Activated T-helper 17 cell treated with anti-CD3 and anti-CD28 coated beads, Interleukin-2, amount 50 U/mL, for 72 hours (primary cell): Measurements from ENCODE around the gene TMEM38A. TPM values are rescaled to one million over a fixed set of nuclear protein-coding genes. Genes with fewer than 3 reads are reported as not detected.
A peak's percentile ranks its signal among the peaks of the same experiment; 100 is the strongest.
"Not testable (repeated sequence)": the region's sequence is repeated elsewhere in the genome, so short reads cannot be mapped to it uniquely, and the experiment has no call there.

Source experiments
- ATAC-seq: fragments of 150-1000 bp; cut with Tn5 transposase; replicated peaks from 2 replicates; pipeline ENCODE4 v1.10.0; 2021; ENCODE audit warnings: mild to moderate bottlenecking, moderate library complexity
- H3K27ac Mint-ChIP-seq: one replicate; pipeline ENCODE4 v1.8.0; 2022; ENCODE audit warnings: mixed read lengths
- H3K27me3 Mint-ChIP-seq: one replicate; pipeline ENCODE4 v1.8.0; 2022; ENCODE audit warnings: mixed read lengths
- H3K36me3 Mint-ChIP-seq: one replicate; pipeline ENCODE4 v1.8.0; 2022; ENCODE audit warnings: low read depth, mild to moderate bottlenecking, mixed read lengths
- H3K4me1 Mint-ChIP-seq: one replicate; pipeline ENCODE4 v1.8.0; 2022; ENCODE audit warnings: mixed read lengths
- H3K4me3 Mint-ChIP-seq: one replicate; pipeline ENCODE4 v1.8.0; 2022; ENCODE audit warnings: mild to moderate bottlenecking, mixed read lengths
- H3K9me3 Mint-ChIP-seq: one replicate; pipeline ENCODE4 v1.8.0; 2022; ENCODE audit warnings: mixed read lengths
- total RNA-seq, 2 donors: library from RNA; stranded (reverse); gene quantifications; one replicate each; pipeline ENCODE4 v1.2.3, GENCODE V29; 2022

Gene TMEM38A
- total RNA-seq, 2 donors from 2014 or later: 0.74 to 0.76 TPM

- Mint-ChIP-seq H3K4me1 (peaks cover 6% of the 10 kb centered on the region), H3K27me3 (no peaks in the 10 kb centered on the region), H3K4me3 (no peak overlapping the region), H3K9me3 (no peaks in the 10 kb centered on the region), H3K27ac (peak overlapping the region; percentile 62), H3K36me3 (peaks cover 100% of the 10 kb centered on the region)
- no peak for ATAC-seq
These were observed 8.1 kb upstream of the TMEM38A start for GRCh38 chr19:16652854-16653253.

DNA sequence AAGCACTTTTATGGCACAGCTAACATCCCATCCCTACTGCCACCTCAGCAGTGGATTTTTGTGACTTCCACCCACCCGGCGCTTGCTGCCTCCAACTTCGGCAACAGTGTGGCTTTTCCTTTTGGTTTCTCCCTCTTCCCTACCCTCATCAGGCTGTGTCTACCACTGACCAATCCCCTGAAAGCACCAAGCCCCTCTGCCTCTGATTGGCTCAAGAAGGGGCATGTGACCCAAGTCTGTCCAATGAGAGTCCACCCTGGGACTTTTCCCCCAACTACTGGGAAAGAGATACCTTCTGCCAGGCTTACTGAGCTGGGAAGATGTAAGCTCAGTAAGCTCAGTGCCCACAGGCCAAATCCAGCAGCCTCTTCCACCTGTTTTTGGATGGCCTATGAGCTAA is 6.8 kb upstream of the TMEM38A start:
- H3K27ac Mint-ChIP-seq: no peak overlapping the region
- peaks cover 98% of the 10 kb centered on the region for H3K36me3 Mint-ChIP-seq
- peaks cover 14% of the 10 kb centered on the region for H3K4me1 Mint-ChIP-seq
- H3K27me3 Mint-ChIP-seq: no peaks in the 10 kb centered on the region
- ATAC-seq: peak; percentile 60
- no peak overlapping the region for H3K4me3 Mint-ChIP-seq
- no peaks in the 10 kb centered on the region for H3K9me3 Mint-ChIP-seq

GRCh38 chr19:16654627-16655026 is 6.3 kb upstream of the TMEM38A start:
- peaks cover 14% of the 10 kb centered on the region for H3K4me1 Mint-ChIP-seq
- no peaks in the 10 kb centered on the region for H3K9me3 Mint-ChIP-seq
- no peaks in the 10 kb centered on the region for H3K27me3 Mint-ChIP-seq
- H3K36me3 Mint-ChIP-seq: peaks cover 97% of the 10 kb centered on the region
- H3K27ac Mint-ChIP-seq: no peak overlapping the region
- ATAC-seq: no peak
- H3K4me3 Mint-ChIP-seq: no peak overlapping the region

DNA sequence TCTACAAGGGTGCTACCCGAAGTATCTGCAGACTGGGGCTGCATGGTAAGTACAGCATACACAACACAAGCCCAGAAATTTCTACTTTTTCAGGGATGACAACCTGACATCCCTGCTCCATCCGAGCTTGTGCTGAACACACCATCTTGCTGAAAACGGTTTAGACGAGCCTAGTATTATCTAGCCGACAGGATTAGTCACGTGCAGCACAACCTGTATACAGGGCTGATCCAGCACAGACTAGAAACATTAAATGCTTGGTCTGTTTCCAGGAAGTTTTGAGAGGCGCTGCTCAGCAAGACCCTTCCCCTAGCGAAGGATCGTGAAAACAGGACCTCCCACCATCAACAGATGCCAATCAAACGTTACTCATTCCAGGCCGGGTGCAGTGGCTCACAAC is 5.2 kb upstream of the TMEM38A start:
- no peak overlapping the region for H3K27ac Mint-ChIP-seq
- no peaks in the 10 kb centered on the region for H3K27me3 Mint-ChIP-seq
- peaks cover 14% of the 10 kb centered on the region for H3K4me1 Mint-ChIP-seq
- ATAC-seq: no peak
- no peaks in the 10 kb centered on the region for H3K9me3 Mint-ChIP-seq
- peaks cover 92% of the 10 kb centered on the region for H3K36me3 Mint-ChIP-seq
- no peak overlapping the region for H3K4me3 Mint-ChIP-seq

GRCh38 chr19:16657384-16657783 is 3.6 kb upstream of the TMEM38A start:
- Mint-ChIP-seq H3K36me3 (peaks cover 75% of the 10 kb centered on the region), H3K27ac (peak overlapping the region; percentile 50), H3K4me1 (peaks cover 14% of the 10 kb centered on the region), H3K9me3 (no peaks in the 10 kb centered on the region), H3K4me3 (no peak overlapping the region), H3K27me3 (no peaks in the 10 kb centered on the region)
- no peak for ATAC-seq

- Mint-ChIP-seq H3K4me1 (peaks cover 14% of the 10 kb centered on the region), H3K4me3 (peak overlapping the region; percentile 95)
These were observed 1.5 kb upstream of the TMEM38A start for GRCh38 chr19:16659464-16659831.

GRCh38 chr19:16659832-16660708 is 869 bp upstream of the TMEM38A start, which contains the start of gene SMIM7:
Gene SMIM7 (minus strand): TSS chr19:16660144. CDS start chr19:16660110, 34 bp downstream.
- Mint-ChIP-seq H3K36me3 (peaks cover 48% of the 10 kb centered on the region), H3K27me3 (no peaks in the 10 kb centered on the region), H3K27ac (peak within 1 kb of the TSS; percentile 96), H3K9me3 (no peaks in the 10 kb centered on the region), H3K4me3 (peak within 1 kb of the TSS; percentile 95), H3K4me1 (peaks cover 14% of the 10 kb centered on the region)
- ATAC-seq: peak; percentile 98

More at GRCh38 chr19:16659464-16659831, 1.5 kb upstream of the TMEM38A start:
- Mint-ChIP-seq H3K9me3 (no peaks in the 10 kb centered on the region), H3K27me3 (no peaks in the 10 kb centered on the region), H3K36me3 (peaks cover 55% of the 10 kb centered on the region), H3K27ac (peak overlapping the region; percentile 96)
- no peak for ATAC-seq

DNA sequence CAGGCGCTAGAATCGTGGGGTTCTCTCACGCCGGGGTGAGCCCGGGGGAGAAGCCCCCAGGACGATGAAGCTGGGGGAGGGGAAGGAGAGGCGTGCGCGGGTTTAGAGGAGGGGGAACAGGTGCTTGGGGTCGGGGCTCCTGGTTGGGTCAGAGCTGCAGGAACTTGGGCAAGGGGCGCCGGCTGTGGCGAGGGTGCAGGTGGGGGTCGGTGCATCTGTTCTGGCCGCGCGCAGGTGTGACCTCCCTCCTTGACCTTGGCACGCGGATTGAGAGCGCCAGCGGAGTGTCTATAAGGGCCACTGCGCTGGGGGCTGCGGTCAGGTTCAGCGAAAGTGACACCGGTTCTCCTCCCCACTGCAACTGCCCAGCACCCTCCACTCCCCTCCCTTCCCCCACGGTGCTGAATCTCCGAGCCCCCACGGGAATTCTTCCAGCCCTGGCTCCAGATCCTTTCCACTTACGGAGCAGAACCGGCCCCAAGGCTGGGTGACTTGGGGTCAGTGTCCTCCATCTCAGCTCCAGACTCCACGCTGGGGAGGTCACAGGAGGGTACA is 618 bp downstream of the TMEM38A start:
- Mint-ChIP-seq H3K4me1 (peaks cover 14% of the 10 kb centered on the region), H3K36me3 (peaks cover 33% of the 10 kb centered on the region), H3K27me3 (no peaks in the 10 kb centered on the region), H3K9me3 (no peaks in the 10 kb centered on the region), H3K27ac (peak overlapping the region; percentile 28), H3K4me3 (peak overlapping the region; percentile 95)
- ATAC-seq: no peak

GRCh38 chr19:16668176-16668575 is 7.2 kb downstream of the TMEM38A start:
- no peak overlapping the region for H3K27ac Mint-ChIP-seq
- no peak for ATAC-seq
- H3K36me3 Mint-ChIP-seq: no peaks in the 10 kb centered on the region
- no peak overlapping the region for H3K4me3 Mint-ChIP-seq
- H3K27me3 Mint-ChIP-seq: no peaks in the 10 kb centered on the region
- H3K4me1 Mint-ChIP-seq: no peaks in the 10 kb centered on the region
- H3K9me3 Mint-ChIP-seq: no peaks in the 10 kb centered on the region

DNA sequence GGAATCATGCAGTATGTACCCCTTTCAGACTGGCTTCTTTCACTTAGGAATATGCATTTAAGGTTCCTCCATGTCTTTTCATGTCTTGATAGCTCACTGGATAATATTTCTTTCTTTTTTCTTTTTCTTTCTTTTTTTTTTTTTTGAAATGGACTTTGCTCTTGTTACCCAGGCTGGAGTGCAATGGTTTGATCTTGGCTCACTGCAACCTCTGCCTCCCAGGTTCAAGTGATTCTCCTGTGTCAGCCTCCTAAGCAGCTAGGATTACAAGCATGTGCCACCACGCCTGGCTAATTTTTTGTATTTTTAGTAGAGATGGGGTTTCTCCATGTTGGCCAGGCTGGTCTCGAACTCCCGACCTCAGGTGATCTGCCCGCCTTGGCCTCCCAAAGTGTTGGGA is 7.8 kb downstream of the TMEM38A start:
- H3K36me3 Mint-ChIP-seq, H3K9me3 Mint-ChIP-seq, H3K27ac Mint-ChIP-seq, H3K4me3 Mint-ChIP-seq, H3K27me3 Mint-ChIP-seq, H3K4me1 Mint-ChIP-seq, ATAC-seq: not testable (repeated sequence)

DNA sequence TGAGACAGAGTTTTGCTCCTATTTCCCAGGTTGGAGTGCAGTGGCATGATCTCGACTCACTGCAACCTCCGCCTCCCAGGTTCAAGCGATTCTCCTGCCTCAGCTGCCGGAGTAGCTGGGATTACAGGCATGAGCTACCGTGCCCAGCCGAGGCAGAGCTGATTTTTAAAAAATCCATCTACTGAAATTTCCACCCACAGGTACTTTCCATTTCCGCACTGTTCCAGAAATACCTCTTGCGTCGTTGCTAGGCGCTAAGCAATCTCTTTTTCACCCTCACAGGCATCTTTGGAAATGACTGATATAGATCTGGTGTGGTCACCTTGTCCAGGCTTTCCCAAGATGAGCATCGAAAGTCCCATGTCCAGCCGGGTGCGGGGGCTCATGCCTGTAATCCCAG is 9.4 kb downstream of the TMEM38A start:
- H3K4me3 Mint-ChIP-seq: no peak overlapping the region
- no peaks in the 10 kb centered on the region for H3K9me3 Mint-ChIP-seq
- no peaks in the 10 kb centered on the region for H3K4me1 Mint-ChIP-seq
- no peak overlapping the region for H3K27ac Mint-ChIP-seq
- no peaks in the 10 kb centered on the region for H3K36me3 Mint-ChIP-seq
- ATAC-seq: no peak
- H3K27me3 Mint-ChIP-seq: no peaks in the 10 kb centered on the region

DNA sequence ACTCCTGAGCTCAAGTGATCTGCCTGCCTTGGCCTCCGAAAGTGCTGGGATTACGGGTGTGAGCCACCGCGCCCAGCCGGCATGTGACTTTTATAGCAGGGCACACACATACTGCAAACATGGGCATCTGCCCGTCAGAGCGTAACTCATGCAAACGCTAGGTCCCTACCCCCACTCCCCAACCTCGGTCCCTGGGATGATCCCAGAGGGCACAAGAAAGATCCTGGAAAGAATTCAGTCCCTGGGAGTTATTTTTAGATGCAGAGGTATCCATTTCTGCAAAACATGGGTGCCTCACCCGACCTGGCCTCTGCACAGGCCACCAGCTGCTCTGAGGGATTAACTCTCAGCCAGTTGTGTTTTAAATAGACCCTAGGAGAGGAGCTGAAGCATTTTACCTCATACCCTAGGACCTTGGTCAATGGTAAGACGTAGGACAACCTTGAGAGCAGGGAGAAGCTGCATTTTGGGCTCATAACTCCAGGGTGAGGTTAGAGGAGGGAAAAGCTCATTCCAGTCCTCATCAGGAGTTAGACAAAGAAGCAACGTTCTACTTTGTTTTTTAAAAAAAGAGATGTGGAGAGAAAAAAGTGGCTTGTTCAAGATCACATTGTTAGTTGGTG is 10.8 kb downstream of the TMEM38A start:
- Mint-ChIP-seq H3K27ac (no peak overlapping the region), H3K4me1 (no peaks in the 10 kb centered on the region)
- no peak for ATAC-seq

DNA sequence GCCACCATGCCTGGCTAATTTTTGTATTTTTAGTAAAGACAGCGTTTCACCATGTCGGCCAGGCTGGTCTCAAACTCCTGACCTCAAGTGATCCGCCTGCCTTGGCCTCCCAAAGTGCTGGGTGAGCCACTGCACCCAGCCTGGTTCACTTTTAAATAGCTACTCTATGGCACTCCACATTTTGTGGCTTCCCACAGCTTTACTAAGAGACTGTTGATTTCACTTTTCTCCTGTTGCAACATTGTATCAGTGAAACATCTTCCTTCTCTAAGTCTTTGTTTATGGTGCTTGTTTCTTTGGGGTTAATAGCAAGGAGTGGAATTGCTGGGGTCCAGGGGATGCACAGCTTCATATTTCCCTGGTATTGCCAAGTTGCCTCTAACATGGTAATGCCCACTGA is 12.3 kb downstream of the TMEM38A start:
- Mint-ChIP-seq H3K4me1 (no peaks in the 10 kb centered on the region), H3K27me3 (no peaks in the 10 kb centered on the region), H3K4me3 (no peak overlapping the region), H3K9me3 (no peaks in the 10 kb centered on the region), H3K27ac (no peak overlapping the region), H3K36me3 (no peaks in the 10 kb centered on the region)
- no peak for ATAC-seq

More for the DNA sequence above, 10.8 kb downstream of the TMEM38A start:
- no peaks in the 10 kb centered on the region for H3K36me3 Mint-ChIP-seq
- no peaks in the 10 kb centered on the region for H3K9me3 Mint-ChIP-seq
- no peak overlapping the region for H3K4me3 Mint-ChIP-seq
- H3K27me3 Mint-ChIP-seq: no peaks in the 10 kb centered on the region

DNA sequence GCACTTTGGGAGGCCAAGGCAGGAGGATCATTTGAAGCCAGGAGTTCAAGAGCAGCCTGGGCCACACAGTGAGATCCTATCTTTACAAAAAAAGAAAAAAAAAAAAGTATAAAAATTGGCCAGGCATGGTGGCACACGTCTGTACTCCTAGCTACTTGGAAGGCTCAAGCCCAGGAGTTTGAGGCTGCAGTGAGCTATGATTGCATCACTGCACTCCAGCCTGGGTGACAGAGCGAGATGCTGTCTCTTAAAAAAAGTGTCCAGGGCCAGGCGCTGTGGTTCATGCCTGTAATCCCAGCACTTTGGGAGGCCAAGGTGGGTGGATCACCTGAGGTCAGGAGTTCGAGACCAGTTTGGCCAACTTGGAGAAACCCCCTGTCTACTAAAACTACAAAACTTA is 12.9 kb downstream of the TMEM38A start:
- ATAC-seq, H3K9me3 Mint-ChIP-seq, H3K4me1 Mint-ChIP-seq, H3K27me3 Mint-ChIP-seq, H3K27ac Mint-ChIP-seq, H3K36me3 Mint-ChIP-seq, H3K4me3 Mint-ChIP-seq: not testable (repeated sequence)
